AG09319 (cell line): Measurements from ENCODE around the gene ART5.
"Not testable (repeated sequence)": the region's sequence is repeated elsewhere in the genome, so short reads cannot be mapped to it uniquely, and the experiment has no call there.

Source experiments
- DNase-seq: peaks from one replicate; pipeline ENCODE4 v3.0.0-alpha.2; 2010; ENCODE audit warnings: low read depth; ENCODE audit errors: extremely low read depth
- CTCF ChIP-seq: IDR thresholded peaks from 2 replicates; pipeline ENCODE4 v1.5.1; 2011; ENCODE audit warnings: low read depth, mild to moderate bottlenecking, inconsistent platforms, low read length, moderate library complexity

Gene ART5

GRCh38 chr11:3665336-3666022 is 23.7 kb upstream of the ART5 start:
- DNase-seq = no peak
- TF ChIP-seq CTCF = no peak

- DNase-seq = no peak
- TF ChIP-seq CTCF = no peak
Observed at GRCh38 chr11:3664032-3664630, 22.3 kb upstream of the ART5 start.

- no peak for TF ChIP-seq CTCF
- DNase-seq = no peak
Observed at GRCh38 chr11:3662856-3663255, 21.1 kb upstream of the ART5 start.

- no peak for TF ChIP-seq CTCF
- no peak for DNase-seq
Observed at GRCh38 chr11:3660960-3661359, 19.2 kb upstream of the ART5 start.

- no peak for TF ChIP-seq CTCF
- no peak for DNase-seq
Observed at GRCh38 chr11:3659595-3660515, 18.1 kb upstream of the ART5 start.

- TF ChIP-seq CTCF = no peak
- no peak for DNase-seq
Observed at GRCh38 chr11:3658252-3658651, 16.5 kb upstream of the ART5 start.

GRCh38 chr11:3657331-3657730 is 15.5 kb upstream of the ART5 start:
- not testable (repeated sequence) for DNase-seq
